ENCODE measurements around the gene MAT2A. TPM values are rescaled to one million over a fixed set of nuclear protein-coding genes. Genes with fewer than 3 reads are reported as not detected.
"Not testable (repeated sequence)": the region's sequence is repeated elsewhere in the genome, so short reads cannot be mapped to it uniquely, and the experiment has no call there.

The MAT2A gene
- total RNA-seq, 1 donor from 2014 or later, result 281 TPM

DNA sequence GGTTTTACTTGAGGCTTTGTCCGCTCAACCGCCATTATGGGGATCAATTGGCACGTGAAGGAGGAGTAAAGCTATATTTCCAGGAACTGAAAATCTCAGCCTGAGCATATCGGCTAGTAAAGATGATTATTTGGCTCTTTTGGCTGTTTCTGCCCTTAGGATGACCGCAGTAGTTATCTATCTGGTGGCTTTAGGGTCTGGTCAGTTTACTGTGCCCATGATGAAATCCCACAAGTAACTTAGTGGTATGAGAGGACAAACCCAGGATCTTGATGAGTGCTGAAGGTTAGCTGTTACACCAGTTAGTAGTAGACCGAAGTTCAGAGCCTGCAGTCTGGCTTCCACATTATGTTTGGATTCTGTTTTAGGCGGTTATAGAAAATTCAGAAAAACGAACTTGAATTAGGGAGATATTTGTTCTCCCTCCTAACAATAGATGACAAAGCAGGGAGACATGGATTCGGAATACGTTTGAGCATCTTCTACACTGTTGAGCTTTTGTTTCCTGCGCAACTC is 1.2 kb downstream of the MAT2A start:
- peaks cover 44% of the 10 kb centered on the region for H3K4me1 Mint-ChIP-seq (ENCODE audit: low read depth)
- H3K27ac Mint-ChIP-seq, result peak overlapping the region; percentile 79
- peak overlapping the region; percentile 93 for H3K4me3 Mint-ChIP-seq (ENCODE audit: low read depth)
- no peaks in the 10 kb centered on the region for H3K27me3 Mint-ChIP-seq
- H3K36me3 Mint-ChIP-seq (ENCODE audit: insufficient read depth), result peaks cover 33% of the 10 kb centered on the region
- TF ChIP-seq, protein P1, sequence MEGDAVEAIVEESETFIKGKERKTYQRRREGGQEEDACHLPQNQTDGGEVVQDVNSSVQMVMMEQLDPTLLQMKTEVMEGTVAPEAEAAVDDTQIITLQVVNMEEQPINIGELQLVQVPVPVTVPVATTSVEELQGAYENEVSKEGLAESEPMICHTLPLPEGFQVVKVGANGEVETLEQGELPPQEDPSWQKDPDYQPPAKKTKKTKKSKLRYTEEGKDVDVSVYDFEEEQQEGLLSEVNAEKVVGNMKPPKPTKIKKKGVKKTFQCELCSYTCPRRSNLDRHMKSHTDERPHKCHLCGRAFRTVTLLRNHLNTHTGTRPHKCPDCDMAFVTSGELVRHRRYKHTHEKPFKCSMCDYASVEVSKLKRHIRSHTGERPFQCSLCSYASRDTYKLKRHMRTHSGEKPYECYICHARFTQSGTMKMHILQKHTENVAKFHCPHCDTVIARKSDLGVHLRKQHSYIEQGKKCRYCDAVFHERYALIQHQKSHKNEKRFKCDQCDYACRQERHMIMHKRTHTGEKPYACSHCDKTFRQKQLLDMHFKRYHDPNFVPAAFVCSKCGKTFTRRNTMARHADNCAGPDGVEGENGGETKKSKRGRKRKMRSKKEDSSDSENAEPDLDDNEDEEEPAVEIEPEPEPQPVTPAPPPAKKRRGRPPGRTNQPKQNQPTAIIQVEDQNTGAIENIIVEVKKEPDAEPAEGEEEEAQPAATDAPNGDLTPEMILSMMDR (IDR thresholded peaks at IDR 0.05; ENCODE audit: unreplicated experiment), result no peak
- no peaks in the 10 kb centered on the region for H3K9me3 Mint-ChIP-seq (ENCODE audit: low read depth)
- DNase-seq (ENCODE audit: low spot score, unreplicated experiment), result no peak

DNA sequence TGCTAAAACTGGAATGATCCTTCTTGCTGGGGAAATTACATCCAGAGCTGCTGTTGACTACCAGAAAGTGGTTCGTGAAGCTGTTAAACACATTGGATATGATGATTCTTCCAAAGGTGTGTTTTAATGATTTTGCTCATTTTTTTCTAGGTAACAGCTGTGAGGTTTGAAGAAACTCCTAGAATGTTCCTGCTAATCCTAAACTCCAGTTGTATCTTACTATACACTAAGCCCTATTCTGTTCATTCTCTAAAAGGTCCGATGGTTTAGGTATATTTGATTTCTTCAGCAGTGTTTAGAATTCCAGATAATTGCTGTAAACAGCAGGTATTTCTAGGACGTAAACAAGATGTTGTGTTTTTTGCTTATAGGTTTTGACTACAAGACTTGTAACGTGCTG is 2.3 kb downstream of the MAT2A start:
- Mint-ChIP-seq H3K27ac (no peak overlapping the region), H3K9me3 (ENCODE audit: low read depth) (no peaks in the 10 kb centered on the region), H3K4me1 (ENCODE audit: low read depth) (peaks cover 40% of the 10 kb centered on the region), H3K36me3 (ENCODE audit: insufficient read depth) (peaks cover 33% of the 10 kb centered on the region), H3K4me3 (ENCODE audit: low read depth) (peak overlapping the region; percentile 93), H3K27me3 (no peaks in the 10 kb centered on the region)
- no peak for DNase-seq (ENCODE audit: low spot score, unreplicated experiment)
- TF ChIP-seq, protein P1 (IDR thresholded peaks at IDR 0.05; ENCODE audit: unreplicated experiment), result no peak

DNA sequence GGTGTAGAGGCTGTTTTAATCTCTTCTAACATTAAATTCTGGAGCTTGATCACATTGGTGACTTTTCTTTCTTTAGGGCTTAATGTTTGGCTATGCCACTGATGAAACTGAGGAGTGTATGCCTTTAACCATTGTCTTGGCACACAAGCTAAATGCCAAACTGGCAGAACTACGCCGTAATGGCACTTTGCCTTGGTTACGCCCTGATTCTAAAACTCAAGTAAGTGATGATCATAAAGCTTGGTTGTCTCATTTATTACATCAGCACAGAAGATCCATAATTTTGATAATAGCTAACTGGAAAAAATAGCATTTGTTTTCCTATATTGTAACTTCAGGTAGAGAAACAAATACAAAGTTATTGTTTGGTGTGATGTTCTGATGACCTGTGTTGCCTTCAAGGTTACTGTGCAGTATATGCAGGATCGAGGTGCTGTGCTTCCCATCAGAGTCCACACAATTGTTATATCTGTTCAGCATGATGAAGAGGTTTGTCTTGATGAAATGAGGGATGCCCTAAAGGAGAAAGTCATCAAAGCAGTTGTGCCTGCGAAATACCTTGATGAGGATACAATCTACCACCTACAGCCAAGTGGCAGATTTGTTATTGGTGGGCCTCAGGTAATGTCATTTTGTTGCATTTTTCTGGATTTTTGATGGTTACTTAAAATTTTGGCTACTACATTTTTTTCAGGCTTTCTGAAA is 2.9 kb downstream of the MAT2A start:
- H3K9me3 Mint-ChIP-seq (ENCODE audit: low read depth), result no peaks in the 10 kb centered on the region
- TF ChIP-seq, protein P1 (IDR thresholded peaks at IDR 0.05; ENCODE audit: unreplicated experiment), result no peak
- H3K27me3 Mint-ChIP-seq, result no peaks in the 10 kb centered on the region
- peaks cover 39% of the 10 kb centered on the region for H3K4me1 Mint-ChIP-seq (ENCODE audit: low read depth)
- H3K27ac Mint-ChIP-seq, result no peak overlapping the region
- H3K36me3 Mint-ChIP-seq (ENCODE audit: insufficient read depth), result peaks cover 33% of the 10 kb centered on the region
- peak overlapping the region; percentile 93 for H3K4me3 Mint-ChIP-seq (ENCODE audit: low read depth)
- DNase-seq (ENCODE audit: low spot score, unreplicated experiment), result no peak

DNA sequence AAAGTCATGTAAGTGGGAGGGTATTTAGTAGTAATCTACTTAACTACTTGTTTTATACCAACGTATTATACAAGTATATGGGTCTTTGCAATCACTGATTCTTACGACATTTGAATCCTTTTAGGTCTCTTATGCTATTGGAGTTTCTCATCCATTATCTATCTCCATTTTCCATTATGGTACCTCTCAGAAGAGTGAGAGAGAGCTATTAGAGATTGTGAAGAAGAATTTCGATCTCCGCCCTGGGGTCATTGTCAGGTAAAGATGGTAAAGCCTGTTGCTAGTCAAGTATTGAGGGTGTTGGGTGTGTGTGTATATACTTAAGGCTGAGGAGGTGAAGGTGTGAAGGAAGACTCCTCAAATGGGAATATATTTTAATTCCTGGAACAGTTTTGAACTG is 3.8 kb downstream of the MAT2A start:
- H3K4me1 Mint-ChIP-seq (ENCODE audit: low read depth), result peaks cover 31% of the 10 kb centered on the region
- no peak for DNase-seq (ENCODE audit: low spot score, unreplicated experiment)
- H3K9me3 Mint-ChIP-seq (ENCODE audit: low read depth), result no peaks in the 10 kb centered on the region
- TF ChIP-seq, protein P1 (IDR thresholded peaks at IDR 0.05; ENCODE audit: unreplicated experiment), result no peak
- H3K27me3 Mint-ChIP-seq, result no peaks in the 10 kb centered on the region
- peaks cover 33% of the 10 kb centered on the region for H3K36me3 Mint-ChIP-seq (ENCODE audit: insufficient read depth)
- H3K27ac Mint-ChIP-seq, result peak overlapping the region; percentile 81
- peak overlapping the region; percentile 1 for H3K4me3 Mint-ChIP-seq (ENCODE audit: low read depth)

DNA sequence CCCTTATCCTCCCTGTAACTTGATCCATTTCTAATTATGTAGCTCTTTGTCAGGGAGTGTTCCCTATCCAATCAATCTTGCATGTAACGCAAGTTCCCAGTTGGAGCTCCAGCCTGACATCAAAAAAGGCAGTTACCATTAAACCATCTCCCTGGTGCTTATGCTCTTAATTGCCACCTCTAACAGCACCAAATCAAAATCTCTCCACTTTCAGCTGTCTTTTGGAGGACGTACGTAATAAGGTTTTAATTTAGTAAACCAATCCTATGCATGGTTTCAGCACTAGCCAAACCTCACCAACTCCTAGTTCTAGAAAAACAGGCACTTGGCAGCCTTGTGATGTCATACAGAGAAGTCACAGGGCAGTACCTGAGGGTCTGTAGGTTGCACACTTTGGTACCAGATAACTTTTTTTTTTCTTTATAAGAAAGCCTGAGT is 5.3 kb downstream of the MAT2A start:
- H3K27me3 Mint-ChIP-seq; DNase-seq (ENCODE audit: low spot score, unreplicated experiment); H3K4me3 Mint-ChIP-seq (ENCODE audit: low read depth); H3K9me3 Mint-ChIP-seq (ENCODE audit: low read depth): not testable (repeated sequence)
- H3K27ac Mint-ChIP-seq, result peak overlapping the region; percentile 79
- peaks cover 33% of the 10 kb centered on the region for H3K36me3 Mint-ChIP-seq (ENCODE audit: insufficient read depth)
- peaks cover 31% of the 10 kb centered on the region for H3K4me1 Mint-ChIP-seq (ENCODE audit: low read depth)

DNA sequence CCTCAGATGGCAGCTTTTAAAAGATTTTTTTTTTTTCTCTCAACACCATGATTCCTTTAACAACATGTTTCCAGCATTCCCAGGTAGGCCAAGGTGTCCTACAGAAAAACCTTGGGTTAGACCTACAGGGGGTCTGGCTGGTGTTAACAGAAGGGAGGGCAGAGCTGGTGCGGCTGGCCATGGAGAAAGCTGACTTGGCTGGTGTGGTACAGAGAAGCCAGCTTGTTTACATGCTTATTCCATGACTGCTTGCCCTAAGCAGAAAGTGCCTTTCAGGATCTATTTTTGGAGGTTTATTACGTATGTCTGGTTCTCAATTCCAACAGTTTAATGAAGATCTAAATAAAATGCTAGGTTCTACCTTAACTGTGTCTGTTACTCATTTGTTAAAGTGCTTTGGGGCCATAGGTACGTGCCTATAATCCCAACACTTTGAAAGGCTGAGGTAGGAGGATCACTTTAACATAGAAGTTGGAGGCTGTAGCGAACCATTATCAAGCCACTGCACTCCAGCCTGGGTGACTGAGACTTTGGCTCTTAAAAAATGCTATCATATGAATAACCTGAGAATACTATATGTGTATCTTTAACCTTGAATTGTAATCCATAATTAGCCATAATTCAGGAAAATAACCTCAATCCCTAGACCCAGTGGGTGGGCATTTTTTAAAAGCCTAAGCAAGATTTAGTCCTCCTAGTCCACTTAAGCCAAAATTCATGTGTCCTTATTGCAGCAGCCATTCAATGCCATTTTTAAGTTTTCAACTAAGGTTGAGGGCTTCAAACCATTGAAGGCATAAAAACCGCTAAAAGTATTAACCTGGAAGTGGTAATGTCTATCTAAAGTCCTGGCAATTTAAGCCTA is 6.2 kb downstream of the MAT2A start:
- H3K9me3 Mint-ChIP-seq (ENCODE audit: low read depth); DNase-seq (ENCODE audit: low spot score, unreplicated experiment); H3K27me3 Mint-ChIP-seq; H3K4me3 Mint-ChIP-seq (ENCODE audit: low read depth): not testable (repeated sequence)
- Mint-ChIP-seq H3K27ac (peak overlapping the region; percentile 35), H3K36me3 (ENCODE audit: insufficient read depth) (peaks cover 33% of the 10 kb centered on the region), H3K4me1 (ENCODE audit: low read depth) (peaks cover 31% of the 10 kb centered on the region)
